ENCODE measurements around the gene SPIN1. TPM values are rescaled to one million over a fixed set of nuclear protein-coding genes. Genes with fewer than 3 reads are reported as not detected.

The SPIN1 gene
- polyA plus RNA-seq, 3 donors, result 11.0 to 14.0 (median 11.3) TPM

- peaks cover 28 to 61% (median 46%) of the 10 kb centered on the region in 7 donors for H3K9me3 Mint-ChIP-seq
- 100% methylated on average over 3 of the region's 4 CpGs for WGBS (ENCODE audit: insufficient coverage)
- peaks cover 1% of the 10 kb centered on the region for H3K4me1 Mint-ChIP-seq
- H3K27me3 Mint-ChIP-seq (ENCODE audit: low read depth in 3 of 3), result no peaks in the 10 kb centered on the region
- Histone ChIP-seq H3K9ac (ENCODE audit: insufficient read depth, low read length, poor library complexity, severe bottlenecking) (no peak overlapping the region), H3K27me3 (ENCODE audit: control insufficient read depth in 2 of 2, insufficient read depth in 2 of 2, low read length in 2 of 2) (no peaks in the 10 kb centered on the region), H3K4me1 (ENCODE audit: control insufficient read depth in 1 of 2, insufficient read depth in 2 of 2, low read length in 2 of 2) (no peaks in the 10 kb centered on the region), H3K9me3 (replicated peaks in 1 of 2; ENCODE audit: control insufficient read depth in 1 of 2, insufficient read depth in 1 of 2, low read length in 2 of 2) (peaks cover 48 to 55% of the 10 kb centered on the region in 2 donors), H4K20me1 (ENCODE audit: insufficient read depth, low read length) (no peaks in the 10 kb centered on the region), H3K4me2 (replicated peaks; ENCODE audit: extremely low read depth, low read length, poor library complexity, severe bottlenecking) (no peak overlapping the region), H3K27ac (ENCODE audit: low read depth in 1 of 2, low read length in 2 of 2) (no peak overlapping the region), H3K36me3 (replicated peaks in 1 of 2; ENCODE audit: control insufficient read depth in 1 of 2, insufficient read depth in 2 of 2, low read length in 2 of 2) (peaks cover 0 to 66% of the 10 kb centered on the region in 2 donors), H3K4me3 (replicated peaks in 1 of 3; ENCODE audit: low read depth in 2 of 3, low read length in 3 of 3) (no peak overlapping the region), H3K79me2 (ENCODE audit: insufficient read depth, low read length) (peaks cover 100% of the 10 kb centered on the region), H2AFZ (ENCODE audit: insufficient read depth, low read depth, low read length, poor library complexity, severe bottlenecking) (no peak overlapping the region)
- TF ChIP-seq CTCF (IDR thresholded peaks at IDR 0.05), result no peak
- intact Hi-C loops (cut with micrococcal nuclease), result no loop called here
- no peak overlapping the region for H3K4me3 Mint-ChIP-seq
- no peak for DNase-seq
- no peak overlapping the region for H3K27ac Mint-ChIP-seq
- peaks cover 34 to 60% of the 10 kb centered on the region in 2 donors for H3K36me3 Mint-ChIP-seq
These were observed 29.8 kb downstream of the SPIN1 start for GRCh38 chr9:88418025-88418424.

DNA sequence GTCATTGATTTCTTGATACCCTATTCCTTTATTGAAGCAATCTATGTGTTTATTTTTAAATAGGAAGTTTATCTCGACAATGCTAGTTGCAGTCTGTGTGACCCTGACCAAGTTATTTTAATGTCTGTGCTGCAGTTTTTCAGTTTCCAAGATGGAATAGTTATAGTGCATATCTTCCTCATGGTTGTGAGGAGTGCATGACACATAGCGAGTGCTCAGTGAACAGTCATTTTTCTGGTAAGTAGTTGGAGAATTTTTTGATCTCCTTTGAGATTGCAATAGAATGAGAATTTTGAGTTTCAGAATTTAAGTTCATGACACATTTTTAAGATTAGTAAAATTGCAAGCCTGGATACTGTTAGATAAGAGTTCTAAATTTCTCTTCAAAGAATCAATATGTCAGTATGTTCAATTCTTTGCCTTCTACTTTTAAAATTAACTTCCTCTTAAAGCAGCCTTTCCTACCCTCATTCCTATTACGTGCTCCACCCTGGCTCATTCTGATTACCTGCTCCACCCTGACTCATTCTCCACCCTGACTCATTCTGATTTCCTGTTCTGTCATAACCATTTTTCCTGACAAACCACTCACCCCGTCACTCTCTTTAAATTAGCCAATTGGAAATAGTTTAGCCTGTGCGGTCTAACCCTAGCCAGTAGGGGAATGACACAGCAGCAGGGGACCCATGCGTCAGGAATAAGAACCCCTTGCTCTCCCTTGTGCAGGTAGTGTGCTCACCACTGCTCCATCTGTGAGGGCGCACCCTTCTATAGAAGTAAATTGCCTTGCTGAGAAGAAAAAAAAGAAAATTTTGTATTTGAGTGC is 30.7 kb downstream of the SPIN1 start:
- H3K36me3 ChIP-seq (replicated peaks in 1 of 2; ENCODE audit: control insufficient read depth in 1 of 2, insufficient read depth in 2 of 2, low read length in 2 of 2), result peaks cover 0 to 57% of the 10 kb centered on the region in 2 donors
- Mint-ChIP-seq H3K4me3 (no peak overlapping the region), H3K9me3 (peaks cover 25 to 52% (median 37%) of the 10 kb centered on the region in 7 donors), H3K36me3 (peaks cover 37 to 56% of the 10 kb centered on the region in 2 donors), H3K4me1 (peaks cover 1% of the 10 kb centered on the region), H3K27ac (no peak overlapping the region), H3K27me3 (ENCODE audit: low read depth in 3 of 3) (no peaks in the 10 kb centered on the region)
- no peaks in the 10 kb centered on the region for H3K27me3 ChIP-seq (ENCODE audit: control insufficient read depth in 2 of 2, insufficient read depth in 2 of 2, low read length in 2 of 2)
- H2AFZ ChIP-seq (ENCODE audit: insufficient read depth, low read depth, low read length, poor library complexity, severe bottlenecking), result no peak overlapping the region
- no peak overlapping the region for H3K9ac ChIP-seq (ENCODE audit: insufficient read depth, low read length, poor library complexity, severe bottlenecking)
- no peak overlapping the region for H3K27ac ChIP-seq (ENCODE audit: low read depth in 1 of 2, low read length in 2 of 2)
- no peak overlapping the region for H3K4me2 ChIP-seq (replicated peaks; ENCODE audit: extremely low read depth, low read length, poor library complexity, severe bottlenecking)
- H3K4me1 ChIP-seq (ENCODE audit: control insufficient read depth in 1 of 2, insufficient read depth in 2 of 2, low read length in 2 of 2), result no peaks in the 10 kb centered on the region
- intact Hi-C loops (cut with micrococcal nuclease), result no loop called here
- H3K9me3 ChIP-seq (replicated peaks in 1 of 2; ENCODE audit: control insufficient read depth in 1 of 2, insufficient read depth in 1 of 2, low read length in 2 of 2), result peaks cover 39 to 46% of the 10 kb centered on the region in 2 donors
- peak in 1 of 3 donors; percentile 53 for DNase-seq
- H3K79me2 ChIP-seq (ENCODE audit: insufficient read depth, low read length), result peaks cover 100% of the 10 kb centered on the region
- WGBS (ENCODE audit: insufficient coverage), result 64% methylated on average over 4 of the region's 7 CpGs
- TF ChIP-seq CTCF (IDR thresholded peaks at IDR 0.05), result no peak
- H4K20me1 ChIP-seq (ENCODE audit: insufficient read depth, low read length), result no peaks in the 10 kb centered on the region
- H3K4me3 ChIP-seq (replicated peaks in 1 of 3; ENCODE audit: low read depth in 2 of 3, low read length in 3 of 3), result no peak overlapping the region

Data from CD14-positive monocyte (primary cell).